HepG2 (cell line): ENCODE results near the gene NOTCH4. TPM values are rescaled to one million over a fixed set of nuclear protein-coding genes. Genes with fewer than 3 reads are reported as not detected.
A peak's percentile ranks its signal among the peaks of the same experiment; 100 is the strongest.

Source experiments
- ELF1 ChIP-seq: sonication (generic); formaldehyde crosslinking; IDR thresholded peaks from 2 replicates; pipeline ENCODE4 v1.4.0; 2020; ENCODE audit warnings: missing genetic modification reagents
- FIP1L1 ChIP-seq: fragments of 200-400 bp; formaldehyde crosslinking; IDR thresholded peaks from 2 replicates; pipeline ENCODE4 v1.6.1; 2018; ENCODE audit warnings: low read depth, mild to moderate bottlenecking, low read length, moderate library complexity, borderline replicate concordance; ENCODE audit not compliant: insufficient read depth
- IRF2 ChIP-seq: IDR thresholded peaks from 2 replicates; pipeline ENCODE4 v1.6.1; 2018; ENCODE audit warnings: missing genetic modification reagents, missing compliant biosample characterization
- LRRFIP1 ChIP-seq: sonication (generic); formaldehyde crosslinking; conservative IDR thresholded peaks from 2 replicates; pipeline ENCODE4 v1.4.0; 2020; ENCODE audit warnings: missing genetic modification reagents
- NRL ChIP-seq: sonication (generic); formaldehyde crosslinking; IDR thresholded peaks from 2 replicates; pipeline ENCODE4 v1.5.0; 2020; ENCODE audit warnings: missing genetic modification reagents, mild to moderate bottlenecking, moderate library complexity, borderline replicate concordance
- PBX2 ChIP-seq: IDR thresholded peaks from 2 replicates; pipeline ENCODE4 v1.6.1; 2016; ENCODE audit warnings: control low read depth
- TAF15 ChIP-seq: fragments of 200-400 bp; formaldehyde crosslinking; IDR thresholded peaks from one replicate; pipeline ENCODE4 v1.6.1; 2018; ENCODE audit warnings: mild to moderate bottlenecking, low read depth, low read length; ENCODE audit not compliant: poor library complexity, severe bottlenecking
- TGIF2 ChIP-seq: IDR thresholded peaks from 2 replicates; pipeline ENCODE4 v1.6.1; 2016; ENCODE audit warnings: control low read depth, missing compliant biosample characterization
- WIZ ChIP-seq: sonication (generic); formaldehyde crosslinking; IDR thresholded peaks from 2 replicates; pipeline ENCODE4 v1.5.1; 2020; ENCODE audit warnings: mild to moderate bottlenecking, missing genetic modification reagents
- ZNF10 ChIP-seq: sonication (generic); formaldehyde crosslinking; IDR thresholded peaks from 2 replicates; pipeline ENCODE4 v1.4.0; 2020; ENCODE audit warnings: mild to moderate bottlenecking, low read depth, missing genetic modification reagents, borderline replicate concordance
- ZNF234 ChIP-seq: sonication (generic); formaldehyde crosslinking; conservative IDR thresholded peaks from 2 replicates; pipeline ENCODE4 v1.5.1; 2020; ENCODE audit warnings: mild to moderate bottlenecking, missing genetic modification reagents
- ZNF430 ChIP-seq: sonication (generic); formaldehyde crosslinking; IDR thresholded peaks from 2 replicates; pipeline ENCODE4 v1.9.0; 2021; ENCODE audit warnings: mild to moderate bottlenecking, missing genetic modification reagents
- ZNF574 ChIP-seq: sonication (generic); formaldehyde crosslinking; IDR thresholded peaks from 2 replicates; pipeline ENCODE4 v1.4.0; 2020; ENCODE audit warnings: missing genetic modification reagents
- polyA plus RNA-seq, 8 experiments: library from polyadenylated mRNA; depleted of rRNA in 3 of 8; stranded (reverse) in 7 of 8; unstranded in 1 of 8; fragments of >200 nt; fragmentation: Illumina TruSeq in 4 of 8; extraction: Trizol in 4 of 8; gene quantifications; 2 replicates each; pipeline versions ENCODE4 v1.2.1 to v1.2.3, GENCODE V29; 2011 to 2016; ENCODE audit warnings: low read depth in 4 of 8, missing spikeins in 1 of 8, mixed read lengths in 1 of 8; ENCODE audit not compliant: insufficient read depth in 1 of 8
- total RNA-seq, 5 experiments: library from RNA; depleted of rRNA; stranded (reverse); fragments of >200 nt; fragmentation: Illumina TruSeq; extraction: Trizol; gene quantifications; 2 replicates each; pipeline ENCODE4 v1.2.3, GENCODE V29; 2016; ENCODE audit warnings: low read depth in 1 of 5

The NOTCH4 gene
- total and polyA plus RNA-seq, 2 of the 13 experiments (the other 11 are each of a cell fraction or from before 2014, with no cell fraction given) = 0.51 to 0.83 TPM

DNA sequence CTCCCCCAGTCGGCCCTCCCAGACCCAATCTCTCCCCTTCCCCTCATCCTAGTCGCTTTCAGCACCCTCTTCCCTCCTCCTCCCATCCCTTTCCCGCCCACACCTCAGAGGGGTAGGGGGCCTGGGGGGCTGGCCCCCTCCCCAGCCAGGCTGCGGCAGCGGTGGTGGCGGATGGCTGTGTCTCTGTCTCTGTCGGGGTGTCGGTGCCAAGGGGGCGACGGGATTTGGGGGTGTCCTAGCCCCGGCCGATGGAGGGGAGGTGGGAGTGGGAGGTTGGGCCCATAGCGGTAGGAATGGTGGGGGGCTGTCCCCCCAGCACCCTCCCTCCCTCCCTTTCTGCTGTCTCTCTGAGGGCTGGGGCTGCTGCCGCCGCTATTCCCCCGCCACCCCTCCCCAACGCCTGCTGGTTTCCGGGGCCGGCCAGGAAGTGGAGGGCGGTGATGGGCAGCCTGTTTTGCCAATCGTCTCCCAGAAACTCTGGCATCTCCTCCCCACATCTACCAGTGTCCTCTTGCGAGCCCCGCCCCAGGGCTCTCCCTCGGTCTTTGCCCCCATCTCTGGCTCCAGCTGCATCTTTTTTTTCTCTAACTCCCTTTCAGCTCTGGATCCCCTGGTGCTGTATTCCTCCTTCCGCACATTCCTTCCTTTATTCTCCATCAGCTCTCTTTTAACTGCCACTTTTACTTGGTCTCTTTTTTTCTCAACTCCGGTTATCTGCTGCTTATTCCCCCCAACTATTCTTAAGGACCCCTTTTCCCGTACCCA, 48.0 kb downstream of the NOTCH4 start, which contains the start of gene AGPAT1 (continued):
- no peak for TF ChIP-seq LRRFIP1 (CRISPR knock-in tag)
- peak; percentile 73 for TF ChIP-seq ZNF574
- 0 out of 2 replicates have a peak, but pooled peaks have one; percentile 28 for TF ChIP-seq WIZ
- TF ChIP-seq FIP1L1 = no peak
- TF ChIP-seq ZNF430 (CRISPR knock-in tag) = peak; percentile 70
- peak; percentile 89 for TF ChIP-seq NRL (CRISPR knock-in tag)
- peak; percentile 16; the same call in 1 of the 2 replicates for TF ChIP-seq IRF2 (CRISPR knock-in tag)
- TF ChIP-seq ZNF234 (CRISPR knock-in tag) = no peak
- peak; percentile 80 for TF ChIP-seq ELF1 (CRISPR knock-in tag)
- TF ChIP-seq TAF15 = peak; percentile 92
- no peak for TF ChIP-seq ZNF10 (CRISPR knock-in tag)
- peak; percentile 98 for TF ChIP-seq PBX2
- peak; percentile 34 for TF ChIP-seq TGIF2 (CRISPR knock-in tag)
